ENCODE results near the gene SHC2. TPM values are rescaled to one million over a fixed set of nuclear protein-coding genes. Genes with fewer than 3 reads are reported as not detected.
"Not testable (repeated sequence)": the region's sequence is repeated elsewhere in the genome, so short reads cannot be mapped to it uniquely, and the experiment has no call there.

The SHC2 gene
- total RNA-seq, 1 donor from 2014 or later: 343 TPM

GRCh38 chr19:455851-456546 lies 4.8 kb downstream of the SHC2 start:
- Mint-ChIP-seq H3K9me3 (ENCODE audit: unreplicated experiment) (peaks cover 22% of the 10 kb centered on the region), H3K36me3 (ENCODE audit: unreplicated experiment) (peaks cover 38% of the 10 kb centered on the region), H3K27me3 (ENCODE audit: unreplicated experiment) (peaks cover 16% of the 10 kb centered on the region), H3K27ac (ENCODE audit: unreplicated experiment) (no peak overlapping the region), H3K4me1 (ENCODE audit: low read depth, unreplicated experiment) (peaks cover 3% of the 10 kb centered on the region), H3K4me3 (ENCODE audit: unreplicated experiment) (peak overlapping the region; percentile 30)
- no peak for DNase-seq
- TF ChIP-seq CTCF (IDR thresholded peaks at IDR 0.05; ENCODE audit: partially characterized antibody, unreplicated experiment): no peak

GRCh38 chr19:455031-455705 lies 5.7 kb downstream of the SHC2 start:
- H3K9me3 Mint-ChIP-seq (ENCODE audit: unreplicated experiment): peaks cover 28% of the 10 kb centered on the region
- no peak overlapping the region for H3K4me3 Mint-ChIP-seq (ENCODE audit: unreplicated experiment)
- H3K36me3 Mint-ChIP-seq (ENCODE audit: unreplicated experiment): peaks cover 45% of the 10 kb centered on the region
- H3K4me1 Mint-ChIP-seq (ENCODE audit: low read depth, unreplicated experiment): peaks cover 3% of the 10 kb centered on the region
- H3K27me3 Mint-ChIP-seq (ENCODE audit: unreplicated experiment): peaks cover 16% of the 10 kb centered on the region
- TF ChIP-seq CTCF (IDR thresholded peaks at IDR 0.05; ENCODE audit: partially characterized antibody, unreplicated experiment): no peak
- DNase-seq: no peak
- no peak overlapping the region for H3K27ac Mint-ChIP-seq (ENCODE audit: unreplicated experiment)

- H3K4me3 Mint-ChIP-seq (ENCODE audit: unreplicated experiment): no peak overlapping the region
- H3K27me3 Mint-ChIP-seq (ENCODE audit: unreplicated experiment): peaks cover 12% of the 10 kb centered on the region
- DNase-seq: no peak
- no peak for TF ChIP-seq CTCF (IDR thresholded peaks at IDR 0.05; ENCODE audit: partially characterized antibody, unreplicated experiment)
- H3K36me3 Mint-ChIP-seq (ENCODE audit: unreplicated experiment): peaks cover 45% of the 10 kb centered on the region
- H3K27ac Mint-ChIP-seq (ENCODE audit: unreplicated experiment): no peak overlapping the region
- peaks cover 21% of the 10 kb centered on the region for H3K9me3 Mint-ChIP-seq (ENCODE audit: unreplicated experiment)
- peaks cover 3% of the 10 kb centered on the region for H3K4me1 Mint-ChIP-seq (ENCODE audit: low read depth, unreplicated experiment)
Observed at GRCh38 chr19:453606-454005, 7.2 kb downstream of the SHC2 start.

GRCh38 chr19:452829-453228 lies 8.0 kb downstream of the SHC2 start:
- H3K27ac Mint-ChIP-seq (ENCODE audit: unreplicated experiment): no peak overlapping the region
- TF ChIP-seq CTCF (IDR thresholded peaks at IDR 0.05; ENCODE audit: partially characterized antibody, unreplicated experiment): no peak
- no peak for DNase-seq
- H3K4me3 Mint-ChIP-seq (ENCODE audit: unreplicated experiment): no peak overlapping the region
- peaks cover 21% of the 10 kb centered on the region for H3K9me3 Mint-ChIP-seq (ENCODE audit: unreplicated experiment)
- peaks cover 14% of the 10 kb centered on the region for H3K27me3 Mint-ChIP-seq (ENCODE audit: unreplicated experiment)
- H3K4me1 Mint-ChIP-seq (ENCODE audit: low read depth, unreplicated experiment): peaks cover 7% of the 10 kb centered on the region
- H3K36me3 Mint-ChIP-seq (ENCODE audit: unreplicated experiment): peaks cover 45% of the 10 kb centered on the region

GRCh38 chr19:450912-451481 lies 9.8 kb downstream of the SHC2 start:
- Mint-ChIP-seq H3K36me3 (ENCODE audit: unreplicated experiment) (peaks cover 35% of the 10 kb centered on the region), H3K9me3 (ENCODE audit: unreplicated experiment) (peaks cover 21% of the 10 kb centered on the region)
- DNase-seq; H3K4me3 Mint-ChIP-seq (ENCODE audit: unreplicated experiment); H3K27me3 Mint-ChIP-seq (ENCODE audit: unreplicated experiment); H3K4me1 Mint-ChIP-seq (ENCODE audit: low read depth, unreplicated experiment); H3K27ac Mint-ChIP-seq (ENCODE audit: unreplicated experiment): not testable (repeated sequence)

Data from glutamatergic neuron (in vitro differentiated cells).